ENCODE data around the gene PNRC2. TPM values are rescaled to one million over a fixed set of nuclear protein-coding genes. Genes with fewer than 3 reads are reported as not detected.

PNRC2 gene
- total and polyA plus RNA-seq, 2 of the 13 experiments (the other 11 are each of a cell fraction or from before 2014, with no cell fraction given) = 74.9 to 97.5 TPM

DNA sequence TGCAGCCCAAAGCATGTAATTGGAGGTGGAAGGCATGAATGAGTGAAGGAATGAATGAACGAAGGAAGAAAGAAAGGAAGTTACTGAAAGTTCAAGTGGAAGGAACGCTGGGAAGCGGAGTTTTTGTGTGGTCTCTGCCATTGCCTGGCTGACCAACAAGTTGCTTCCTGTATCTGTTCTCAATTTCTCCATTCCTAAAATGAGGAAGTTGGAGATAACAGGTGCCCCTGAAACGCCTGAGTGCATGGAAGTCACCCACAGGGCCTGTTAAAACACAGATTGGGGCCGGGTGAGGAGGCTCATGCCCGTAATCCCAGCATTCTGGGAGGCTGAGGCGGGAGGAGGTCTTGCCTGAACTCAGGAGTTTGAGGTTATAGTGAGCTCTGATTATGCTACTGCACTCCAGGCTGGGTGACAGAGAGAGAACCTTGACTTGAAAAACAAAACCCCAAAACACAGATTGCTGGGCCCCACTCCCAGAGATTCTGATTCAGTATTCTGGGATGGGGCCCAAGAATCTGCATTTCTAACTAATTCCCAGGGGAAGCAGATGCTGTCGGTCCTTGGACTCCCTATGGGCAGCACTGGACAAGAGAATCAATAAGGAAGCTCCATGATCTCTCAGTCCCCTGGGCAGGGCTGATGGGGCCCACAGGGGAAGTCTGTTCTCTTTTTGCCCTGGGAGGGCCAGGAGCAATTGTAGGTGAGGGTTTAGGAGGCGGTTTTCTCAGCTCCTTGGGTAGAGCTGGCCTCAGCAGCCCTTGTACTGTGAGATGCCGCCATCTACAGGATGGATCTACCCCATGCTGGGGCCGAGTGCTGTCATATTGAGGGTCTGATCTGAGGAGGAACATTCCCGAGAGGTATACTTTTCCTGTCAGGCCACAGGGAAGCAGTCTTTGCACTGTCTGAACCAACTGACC, 43.2 kb upstream of the PNRC2 start (continued):
- no peak for TF ChIP-seq CHD2 (IDR thresholded peaks at IDR 0.05; ENCODE audit: low read depth, low read length)
- peak; percentile 19; the same call in 1 of the 2 replicates for TF ChIP-seq ZNF687 (CRISPR knock-in tag; IDR thresholded peaks at IDR 0.05)
- TF ChIP-seq, protein P1, sequence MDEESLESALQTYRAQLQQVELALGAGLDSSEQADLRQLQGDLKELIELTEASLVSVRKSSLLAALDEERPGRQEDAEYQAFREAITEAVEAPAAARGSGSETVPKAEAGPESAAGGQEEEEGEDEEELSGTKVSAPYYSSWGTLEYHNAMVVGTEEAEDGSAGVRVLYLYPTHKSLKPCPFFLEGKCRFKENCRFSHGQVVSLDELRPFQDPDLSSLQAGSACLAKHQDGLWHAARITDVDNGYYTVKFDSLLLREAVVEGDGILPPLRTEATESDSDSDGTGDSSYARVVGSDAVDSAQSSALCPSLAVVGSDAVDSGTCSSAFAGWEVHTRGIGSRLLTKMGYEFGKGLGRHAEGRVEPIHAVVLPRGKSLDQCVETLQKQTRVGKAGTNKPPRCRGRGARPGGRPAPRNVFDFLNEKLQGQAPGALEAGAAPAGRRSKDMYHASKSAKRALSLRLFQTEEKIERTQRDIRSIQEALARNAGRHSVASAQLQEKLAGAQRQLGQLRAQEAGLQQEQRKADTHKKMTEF (CRISPR knock-in tag; IDR thresholded peaks at IDR 0.05) = peak; percentile 33; the same call in 1 of the 2 replicates
- 0 out of 2 replicates have a peak, but pooled peaks have one; percentile 50 for TF ChIP-seq GATAD2A (CRISPR knock-in tag; IDR thresholded peaks at IDR 0.05)
- no peak for TF ChIP-seq ZKSCAN8 (CRISPR knock-in tag; IDR thresholded peaks at IDR 0.05; ENCODE audit: borderline replicate concordance)
- no peak for TF ChIP-seq JUND (CRISPR knock-in tag; IDR thresholded peaks at IDR 0.05)
- TF ChIP-seq BCL6 (CRISPR knock-in tag; IDR thresholded peaks at IDR 0.05) = no peak
- no peak for TF ChIP-seq LRRFIP1 (CRISPR knock-in tag; conservative IDR thresholded peaks at IDR 0.05)
- TF ChIP-seq TEAD2 (CRISPR knock-in tag; IDR thresholded peaks at IDR 0.05) = no peak
- TF ChIP-seq HOXA3 (CRISPR knock-in tag; IDR thresholded peaks at IDR 0.05) = peak; percentile 17; the same call in 1 of the 2 replicates
- TF ChIP-seq KDM5B (CRISPR knock-in tag; IDR thresholded peaks at IDR 0.05; ENCODE audit: borderline replicate concordance) = 0 out of 2 replicates have a peak, but pooled peaks have one; percentile 29
- TF ChIP-seq ZZZ3 (CRISPR knock-in tag; IDR thresholded peaks at IDR 0.05; ENCODE audit: borderline replicate concordance) = no peak
- TF ChIP-seq, protein P2, sequence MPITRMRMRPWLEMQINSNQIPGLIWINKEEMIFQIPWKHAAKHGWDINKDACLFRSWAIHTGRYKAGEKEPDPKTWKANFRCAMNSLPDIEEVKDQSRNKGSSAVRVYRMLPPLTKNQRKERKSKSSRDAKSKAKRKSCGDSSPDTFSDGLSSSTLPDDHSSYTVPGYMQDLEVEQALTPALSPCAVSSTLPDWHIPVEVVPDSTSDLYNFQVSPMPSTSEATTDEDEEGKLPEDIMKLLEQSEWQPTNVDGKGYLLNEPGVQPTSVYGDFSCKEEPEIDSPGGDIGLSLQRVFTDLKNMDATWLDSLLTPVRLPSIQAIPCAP (CRISPR knock-in tag; IDR thresholded peaks at IDR 0.05; ENCODE audit: low read depth) = no peak
- TF ChIP-seq SETDB1 (CRISPR knock-in tag; IDR thresholded peaks at IDR 0.05; ENCODE audit: borderline replicate concordance) = no peak
- TF ChIP-seq ZBTB26 (CRISPR knock-in tag; IDR thresholded peaks at IDR 0.05; ENCODE audit: borderline replicate concordance) = peak; percentile 24; the same call in 1 of the 2 replicates
- no peak for TF ChIP-seq ZNF17 (CRISPR knock-in tag; IDR thresholded peaks at IDR 0.05)
- peak; percentile 9; the same call in 1 of the 3 replicates for TF ChIP-seq MXI1 (IDR thresholded peaks at IDR 0.05; ENCODE audit: borderline replicate concordance, low read depth, low read length)
- no peak for TF ChIP-seq HNRNPUL1 (IDR thresholded peaks at IDR 0.05; ENCODE audit: low read depth, low read length)
